Kidney (tissue), 14 donors: ENCODE data around the gene HPS4. TPM values are rescaled to one million over a fixed set of nuclear protein-coding genes. Genes with fewer than 3 reads are reported as not detected.

Source experiments
- DNase-seq, 5 donors: peaks; one replicate each; pipeline ENCODE4 v3.0.0-alpha.2; 2013 to 2020
- FAIRE-seq: peaks from 2 replicates; lab custom pipeline; 2012; peaks lifted over from hg19 to GRCh38; lab: Jason Lieb, UNC
- H3K27ac ChIP-seq, 2 donors: one replicate each; pipeline ENCODE4 v1.7.0; 2013; ENCODE audit warnings: low read depth in 2 of 2, low read length in 2 of 2, inconsistent platforms in 1 of 2
- H3K27me3 ChIP-seq: one replicate; pipeline ENCODE4 v1.7.1; 2013; ENCODE audit warnings: low read length, inconsistent platforms; ENCODE audit not compliant: control insufficient read depth, insufficient read depth
- H3K36me3 ChIP-seq, 3 donors: one replicate each; pipeline versions ENCODE4 v1.7.0 to v1.7.1; 2013; ENCODE audit warnings: low read length in 3 of 3, control low read depth in 1 of 3, inconsistent platforms in 1 of 3; ENCODE audit not compliant: insufficient read depth in 3 of 3, control insufficient read depth in 2 of 3
- H3K4me1 ChIP-seq, 3 donors: one replicate each; pipeline versions ENCODE4 v1.7.0 to v1.7.1; 2013; ENCODE audit warnings: low read length in 3 of 3, inconsistent platforms in 1 of 3, low read depth in 1 of 3; ENCODE audit not compliant: control insufficient read depth in 2 of 3, insufficient read depth in 2 of 3
- H3K4me3 ChIP-seq, 3 donors: one replicate each; pipeline versions ENCODE4 v1.7.0 to v1.8.1; 2013; ENCODE audit warnings: low read length in 3 of 3, control low read depth in 1 of 3, inconsistent platforms in 1 of 3
- H3K9ac ChIP-seq, 3 donors: one replicate each; pipeline versions ENCODE4 v1.7.0 to v1.7.1; 2013; ENCODE audit warnings: low read length in 3 of 3, control low read depth in 1 of 3, inconsistent platforms in 1 of 3
- H3K9me3 ChIP-seq, 3 donors: one replicate each; pipeline versions ENCODE4 v1.7.0 to v1.7.1; 2013; ENCODE audit warnings: low read length in 3 of 3, control low read depth in 1 of 3, inconsistent platforms in 1 of 3; ENCODE audit not compliant: control insufficient read depth in 2 of 3, insufficient read depth in 1 of 3
- CTCF ChIP-seq: IDR thresholded peaks from 3 replicates; pipeline ENCODE4 v1.5.1; 2012; ENCODE audit warnings: mild to moderate bottlenecking, moderate library complexity, borderline replicate concordance; ENCODE audit not compliant: insufficient read depth; ENCODE audit errors: extremely low read depth
- intact Hi-C: fragments of 100-400 bp; cut with DNase I; formaldehyde crosslinking; loops from one replicate; pipeline ENCODE4 v1.11.1; 2022
- polyA plus RNA-seq: library from polyadenylated mRNA; stranded (reverse); fragments of 350-450 nt; fragmentation: Illumina TruSeq; extraction: RNeasy Lipid Tissue Mini Kit (QIAGEN cat#74804); gene quantifications from one replicate; pipeline ENCODE4 v1.2.3, GENCODE V29; 2014; ENCODE audit warnings: low read depth, low replicate concordance; ENCODE audit not compliant: insufficient read depth
- total RNA-seq: library from RNA; stranded (reverse); fragmentation: NEBNext Ultra II Directional; extraction: Animal tissue kit (Norgen Biotek cat#: 25700); gene quantifications from one replicate; pipeline ENCODE4 v1.2.1, GENCODE V29; 2021
- donor health status: control.
- donor health status: control.
- donor health status: control.
- donor health status: control.
- donor health status: control.
- donor health status: DM: yes; HTN: yes; CAD: no.
- donor health status: Normal renal cell carcinoma (clear cell type).

The HPS4 gene
- total and polyA plus RNA-seq, 2 donors from 2014 or later = 11.9 to 35.5 TPM

- Histone ChIP-seq H3K9ac (no peak overlapping the region), H3K4me3 (no peak overlapping the region), H3K27ac (no peak overlapping the region), H3K27me3 (no peaks in the 10 kb centered on the region), H3K9me3 (no peaks in the 10 kb centered on the region), H3K36me3 (peaks cover 0 to 3% (median 0%) of the 10 kb centered on the region in 3 donors), H3K4me1 (peaks cover 0 to 5% (median 0%) of the 10 kb centered on the region in 3 donors)
- no peak for FAIRE-seq
- TF ChIP-seq CTCF = no peak
- DNase-seq = no peak
- intact Hi-C loops = no loop called here
Measured at GRCh38 chr22:26527574-26528465, 44.2 kb upstream of the HPS4 start.

- FAIRE-seq = no peak
- H3K36me3 ChIP-seq = peaks cover 0 to 3% (median 0%) of the 10 kb centered on the region in 3 donors
- H3K27ac ChIP-seq = no peak overlapping the region
- no peaks in the 10 kb centered on the region for H3K27me3 ChIP-seq
- H3K9me3 ChIP-seq = no peaks in the 10 kb centered on the region
- H3K4me3 ChIP-seq = no peak overlapping the region
- intact Hi-C loops = no loop called here
- DNase-seq = no peak
- no peak for TF ChIP-seq CTCF
- H3K9ac ChIP-seq = no peak overlapping the region
- H3K4me1 ChIP-seq = peaks cover 0 to 5% (median 0%) of the 10 kb centered on the region in 3 donors
Measured at GRCh38 chr22:26527167-26527566, 43.6 kb upstream of the HPS4 start.

- H3K9ac ChIP-seq = no peak overlapping the region
- no peaks in the 10 kb centered on the region for H3K36me3 ChIP-seq
- H3K4me3 ChIP-seq = no peak overlapping the region
- FAIRE-seq = no peak
- intact Hi-C loops = no loop called here
- TF ChIP-seq CTCF = no peak
- no peak for DNase-seq
- peaks cover 0 to 5% (median 0%) of the 10 kb centered on the region in 3 donors for H3K4me1 ChIP-seq
- H3K27me3 ChIP-seq = no peaks in the 10 kb centered on the region
- H3K27ac ChIP-seq = no peak overlapping the region
- no peaks in the 10 kb centered on the region for H3K9me3 ChIP-seq
Measured at GRCh38 chr22:26525946-26526564, 42.5 kb upstream of the HPS4 start.
